GM18907 (cell line): Measurements from ENCODE around the gene IDI1.
"Not testable (repeated sequence)": the region's sequence is repeated elsewhere in the genome, so short reads cannot be mapped to it uniquely, and the experiment has no call there.

Experiments used
- ATAC-seq: cut with Tn5 transposase; IDR thresholded peaks from one replicate; pipeline ENCODE4 v1.9.1; 2021; ENCODE audit warnings: mild to moderate bottlenecking, moderate library complexity; ENCODE audit not compliant: unreplicated experiment

IDI1 gene

DNA sequence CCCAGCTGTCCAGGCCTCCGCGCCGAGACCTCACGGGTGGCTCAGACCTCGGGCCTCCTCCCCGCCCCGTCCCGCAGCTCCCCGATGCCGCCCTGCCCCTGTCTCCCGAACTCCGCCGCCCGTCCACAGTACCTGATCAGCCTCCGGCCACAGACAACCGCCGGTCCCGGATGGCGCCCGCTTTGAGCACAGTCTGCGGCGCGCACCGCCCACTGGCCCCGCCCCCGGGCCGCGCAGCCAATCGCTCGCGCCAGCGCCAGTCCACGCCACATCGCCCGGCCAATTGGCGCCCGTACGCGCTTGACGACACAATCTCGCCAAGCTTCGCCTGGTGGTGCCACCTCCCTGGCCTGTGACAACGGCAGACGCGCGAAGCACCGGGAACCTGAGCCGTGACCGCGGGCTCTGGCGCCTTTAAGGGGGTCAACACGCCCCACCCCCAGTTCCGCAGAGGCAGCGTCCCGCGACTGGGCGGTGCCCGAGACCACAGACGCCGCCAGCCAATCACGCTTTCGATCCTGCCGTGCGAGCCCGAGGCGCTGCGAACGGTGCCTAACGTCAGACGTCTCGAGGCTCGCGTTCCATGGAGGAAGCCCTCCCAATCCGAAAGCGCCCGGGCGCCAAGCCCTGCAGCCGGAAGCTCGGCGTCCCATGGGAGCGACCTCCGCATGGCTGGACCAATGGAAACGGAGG lies at the start of gene IDI1:
IDI1 (minus strand) TSS at position 388 of the 693 bp plus-strand sequence; CDS start at position 272, 116 bp downstream.
- peak; percentile 88 for ATAC-seq

DNA sequence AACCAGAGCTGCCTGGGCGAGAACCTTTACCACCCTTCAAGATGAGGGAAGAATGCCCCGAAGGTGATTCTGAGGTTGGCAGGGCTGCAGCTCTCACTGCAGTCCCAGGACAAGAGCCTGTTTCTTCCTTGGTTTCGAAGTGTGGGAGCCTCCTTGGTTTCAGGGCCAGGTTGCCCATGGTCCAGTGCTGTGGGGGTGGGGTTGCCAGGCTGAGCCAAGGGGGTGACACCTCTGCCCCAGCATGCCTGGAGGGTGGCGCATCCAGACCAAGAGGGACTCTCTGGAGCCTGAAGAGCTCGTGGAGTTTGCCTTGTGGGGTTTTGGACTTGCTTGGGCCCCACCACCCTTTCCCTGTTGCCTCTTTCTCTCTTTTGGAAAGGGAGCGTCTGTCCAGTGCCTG lies 48.5 kb upstream of the IDI1 start:
- ATAC-seq = no peak

DNA sequence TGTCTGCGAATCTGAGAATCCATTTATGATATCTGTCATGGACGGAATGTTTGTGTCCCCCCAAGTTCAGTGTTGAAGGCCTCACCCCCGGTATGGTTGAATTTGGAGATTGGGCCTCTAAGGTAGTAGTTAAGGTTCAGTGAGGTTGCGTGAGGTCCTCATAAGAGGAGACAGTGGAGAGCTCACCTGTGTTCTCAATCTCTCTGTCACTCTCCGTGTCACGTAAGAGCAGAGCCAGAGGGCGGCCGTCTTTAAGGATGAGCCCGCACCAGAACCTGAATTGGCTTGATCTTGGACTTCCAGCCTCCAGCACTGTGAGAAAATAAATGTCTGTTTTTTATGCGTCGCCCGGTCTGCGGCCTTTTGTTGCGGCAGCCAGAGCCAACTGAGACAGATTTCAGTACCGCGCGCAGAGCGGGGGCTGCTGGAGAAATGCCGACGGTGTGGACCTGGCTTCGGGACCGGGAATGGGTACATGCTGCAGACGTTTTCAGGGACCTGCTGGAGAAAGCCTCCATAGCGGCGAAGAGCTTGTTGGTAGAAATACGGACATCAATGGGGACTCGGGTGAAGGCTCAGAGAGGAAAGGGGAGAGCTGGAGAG lies 47.5 kb upstream of the IDI1 start:
- ATAC-seq = no peak

DNA sequence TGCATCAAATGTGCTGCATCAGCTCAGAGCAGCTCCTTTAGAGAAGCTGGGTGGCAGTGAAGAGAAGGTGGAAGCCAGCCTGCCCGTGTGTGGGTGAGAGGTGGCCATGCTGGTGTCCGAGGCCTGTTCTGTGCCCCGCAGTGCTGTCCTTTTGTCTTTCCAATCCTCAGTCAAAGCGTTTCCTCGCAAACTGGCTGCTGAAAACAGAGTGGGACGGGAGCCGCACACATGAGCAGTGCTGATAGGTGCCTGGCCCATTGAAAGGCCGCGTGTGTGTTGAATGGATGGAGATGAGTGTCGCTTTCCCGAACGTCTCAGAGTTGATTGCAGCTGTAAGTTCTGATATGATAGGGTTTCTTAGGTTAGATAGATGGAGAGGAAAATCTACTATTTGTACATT lies 46.6 kb upstream of the IDI1 start:
- no peak for ATAC-seq

DNA sequence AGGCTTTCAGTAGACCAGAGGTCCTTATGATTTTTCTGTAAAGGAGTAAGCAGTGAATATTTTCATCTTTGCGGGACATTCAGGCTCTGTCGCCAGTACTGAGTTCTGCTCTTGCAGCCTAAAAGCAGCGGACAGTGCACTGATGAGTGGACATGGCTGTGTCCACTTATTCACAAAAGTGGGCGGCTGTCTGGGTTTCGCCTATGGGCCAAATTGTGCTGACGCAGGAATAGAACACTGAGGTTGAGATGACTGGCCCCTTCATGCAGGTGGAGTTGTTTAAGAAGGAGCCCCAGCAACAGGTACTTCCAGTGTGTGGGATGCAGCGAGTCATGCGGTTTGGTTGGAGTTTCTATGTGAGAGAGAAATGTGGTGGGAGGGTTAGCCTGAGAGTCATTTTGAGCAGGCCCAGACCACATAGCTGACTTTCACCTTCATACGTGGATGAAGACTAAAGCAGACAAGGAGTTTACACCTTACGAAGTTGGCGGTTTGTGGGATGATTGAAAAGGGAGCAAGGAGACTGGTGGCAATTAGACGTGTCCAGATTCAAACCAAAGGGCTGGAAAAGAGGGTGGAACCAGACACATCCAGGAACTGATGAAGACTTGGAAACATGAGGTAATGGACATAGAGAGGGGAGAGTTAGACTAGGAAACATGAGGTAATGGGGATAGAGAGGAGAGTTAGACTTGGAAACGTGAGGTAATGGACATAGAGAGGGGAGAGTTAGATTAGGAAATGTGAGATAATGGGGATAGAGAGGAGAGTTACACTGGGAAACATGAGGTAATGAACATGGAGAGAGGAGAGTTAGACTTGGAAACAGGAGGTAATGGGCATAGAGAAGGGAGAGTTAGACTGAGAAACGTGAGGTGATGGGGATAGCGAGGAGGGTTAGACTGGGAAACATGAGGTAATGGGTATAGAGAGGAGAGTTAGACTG lies 45.5 kb upstream of the IDI1 start:
- no peak for ATAC-seq

DNA sequence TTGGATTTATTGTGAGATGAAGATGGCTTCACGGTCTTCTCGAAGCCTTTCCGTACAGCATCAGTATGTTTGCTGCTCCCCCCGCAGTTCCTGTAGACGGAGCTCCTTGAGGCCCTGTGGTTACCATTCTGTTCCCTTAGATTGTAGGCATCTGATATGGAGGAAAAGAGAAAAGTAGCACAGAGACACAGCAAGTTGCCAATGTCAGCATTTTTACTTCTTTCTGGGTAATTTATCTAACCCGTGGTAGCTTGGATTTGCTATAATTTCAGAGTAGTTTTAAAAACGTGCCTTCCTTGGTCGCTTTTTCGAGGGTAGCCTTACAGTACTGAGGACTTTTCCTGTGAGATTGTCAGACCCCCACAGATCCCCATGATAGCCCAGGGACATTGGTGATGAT lies 44.8 kb upstream of the IDI1 start:
- ATAC-seq = no peak

DNA sequence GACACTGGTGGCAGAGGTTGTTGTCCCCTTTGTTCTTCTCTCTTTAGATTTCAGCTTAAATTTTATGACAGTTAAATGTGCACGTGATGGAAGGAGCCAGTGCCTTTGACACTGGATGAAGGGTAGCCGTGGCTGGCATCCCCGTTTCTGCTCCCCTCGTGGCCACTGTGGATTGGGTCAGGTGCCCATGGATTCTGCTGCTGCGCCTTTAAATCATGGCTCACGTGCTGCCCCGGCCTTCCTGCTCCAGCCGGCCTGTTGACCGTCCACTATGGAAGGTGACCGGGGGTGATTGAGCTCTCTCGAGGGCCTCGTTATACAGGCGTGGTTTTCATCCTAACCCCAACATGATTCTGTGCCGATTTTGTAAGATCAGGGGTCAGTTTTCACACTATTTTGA lies 41.8 kb upstream of the IDI1 start:
- ATAC-seq = no peak

DNA sequence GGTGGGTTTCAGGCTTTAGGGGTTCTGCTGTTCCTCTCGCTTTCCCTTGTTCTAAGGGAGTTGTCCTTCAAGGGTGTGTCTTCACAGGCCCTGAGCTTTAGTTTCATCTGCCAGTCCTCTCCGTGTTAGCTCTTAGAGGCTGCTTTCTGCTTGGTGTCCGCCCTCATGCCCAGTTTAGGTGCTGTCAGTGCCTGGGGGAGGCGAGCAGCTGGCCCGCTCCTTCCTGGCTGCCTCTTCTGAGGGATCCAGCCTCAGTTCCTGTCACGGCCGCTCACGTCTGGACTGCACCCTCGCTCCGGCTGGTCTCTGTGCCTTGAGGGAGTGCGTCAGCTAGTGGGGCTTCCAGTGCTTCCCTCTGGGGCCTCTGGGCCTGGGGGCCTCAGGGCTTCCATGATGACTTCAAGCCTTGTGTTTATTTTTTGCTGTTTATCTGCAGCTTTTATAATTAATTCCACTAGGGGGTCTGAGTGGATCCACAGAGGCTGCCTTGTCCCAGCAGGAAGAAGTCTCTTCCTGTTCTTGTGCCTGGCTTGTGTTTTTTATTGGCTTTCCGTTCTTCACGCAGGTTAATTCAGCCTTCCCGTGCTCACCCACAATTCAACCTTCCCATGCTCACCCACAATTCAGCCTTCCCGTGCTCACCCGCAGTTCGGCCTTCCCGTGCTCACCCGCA lies 40.2 kb upstream of the IDI1 start:
- no peak for ATAC-seq

DNA sequence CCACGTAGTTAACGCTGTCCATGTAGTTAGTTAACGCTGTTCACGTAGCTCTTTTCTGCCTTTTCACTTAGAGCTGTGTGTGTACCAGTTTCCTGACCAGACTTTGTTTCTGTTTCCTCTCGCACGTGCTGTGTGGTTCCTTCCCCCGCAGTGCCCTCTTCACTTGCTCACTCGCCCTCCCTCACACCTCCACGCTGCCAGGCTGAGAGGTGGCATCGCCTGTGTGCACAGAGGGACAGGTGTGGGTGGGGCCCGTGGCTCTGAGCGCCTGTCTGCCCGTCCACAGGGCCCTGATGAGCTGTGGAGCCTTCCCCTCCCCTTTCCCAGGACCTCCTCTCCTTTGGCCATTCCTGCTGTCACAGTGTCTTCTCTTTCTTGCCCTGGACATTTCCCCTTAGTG lies 37.9 kb upstream of the IDI1 start:
- no peak for ATAC-seq

DNA sequence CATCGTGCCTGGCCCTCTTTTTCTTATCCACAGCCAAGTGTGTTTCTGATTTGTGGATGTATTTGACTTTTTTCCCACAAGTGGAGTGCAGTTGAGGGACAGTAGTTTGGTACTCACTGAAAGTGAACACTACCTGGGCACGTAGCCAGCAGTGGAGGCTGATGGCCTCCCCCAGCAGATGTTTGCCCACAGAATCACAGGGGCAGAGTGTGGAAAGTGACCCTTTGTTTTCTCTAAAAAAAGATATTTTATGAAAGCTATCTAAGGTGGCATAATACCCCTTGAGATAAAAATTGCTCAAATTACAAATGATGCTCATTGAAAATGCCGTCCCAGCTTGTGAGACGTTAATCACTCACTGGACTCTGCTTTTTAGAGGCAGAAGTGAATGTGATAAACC lies 36.3 kb upstream of the IDI1 start:
- no peak for ATAC-seq

DNA sequence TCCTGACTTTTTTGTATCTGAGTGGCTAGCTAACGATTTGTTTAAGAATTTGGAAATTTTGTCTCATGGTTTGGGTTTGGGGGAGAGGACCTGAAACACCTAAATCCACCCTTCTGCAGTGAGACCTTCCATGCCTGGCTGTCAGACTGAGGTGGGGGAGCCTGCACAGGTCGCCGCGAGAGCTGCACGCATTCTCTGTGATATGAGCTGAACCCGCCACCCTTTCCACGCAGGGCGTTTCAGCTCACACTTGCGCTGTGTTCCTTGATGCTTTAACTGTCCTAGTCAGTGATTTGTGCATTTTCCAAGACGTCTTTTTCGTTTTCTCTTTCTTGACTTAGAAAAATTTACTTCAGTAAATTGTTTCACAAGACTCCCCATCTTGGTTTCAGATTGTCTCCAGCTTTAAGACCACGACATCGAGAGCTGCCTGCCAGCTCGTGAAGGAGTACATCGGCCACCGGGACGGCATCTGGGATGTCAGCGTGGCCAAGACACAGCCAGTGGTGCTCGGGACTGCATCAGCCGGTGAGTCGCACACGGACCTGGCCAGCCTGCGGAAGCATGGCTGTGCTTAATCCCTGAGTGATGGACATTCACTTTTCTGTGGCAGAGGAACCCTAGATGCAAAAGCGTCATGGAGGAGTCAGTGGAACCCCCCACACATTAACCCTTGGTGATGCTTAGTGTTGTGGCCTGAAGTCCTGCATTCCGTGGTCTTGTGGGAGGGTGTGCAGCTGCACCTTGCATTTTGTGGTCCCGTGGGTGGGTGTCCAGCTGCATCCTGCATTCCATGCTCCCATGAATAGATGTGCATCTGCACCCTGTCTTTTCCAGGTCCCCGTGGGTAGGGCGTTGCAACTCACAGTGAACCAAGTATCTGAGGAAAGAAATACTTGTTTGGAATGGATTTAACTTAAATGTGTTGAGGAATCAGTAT lies 35.4 kb upstream of the IDI1 start:
- no peak for ATAC-seq

DNA sequence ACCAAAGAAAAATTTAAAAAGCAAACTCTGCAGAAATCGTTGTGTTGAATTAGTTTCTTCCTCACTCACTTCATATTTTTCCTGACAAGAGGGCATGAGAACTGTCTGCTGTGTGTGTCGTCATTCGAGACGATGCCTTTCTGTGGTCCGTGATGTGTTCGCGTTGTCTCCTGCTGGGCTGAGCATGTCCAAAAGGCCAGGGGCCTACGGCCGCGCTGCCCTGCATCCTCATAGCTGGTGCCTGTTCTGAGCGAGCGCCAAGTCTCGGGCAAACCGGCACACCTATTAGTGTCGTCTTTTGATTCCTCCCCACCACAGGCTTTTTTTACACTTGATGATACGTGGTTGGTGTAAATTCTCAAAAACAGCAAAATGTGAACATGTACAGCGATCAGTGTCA lies 34.7 kb upstream of the IDI1 start:
- ATAC-seq = no peak

DNA sequence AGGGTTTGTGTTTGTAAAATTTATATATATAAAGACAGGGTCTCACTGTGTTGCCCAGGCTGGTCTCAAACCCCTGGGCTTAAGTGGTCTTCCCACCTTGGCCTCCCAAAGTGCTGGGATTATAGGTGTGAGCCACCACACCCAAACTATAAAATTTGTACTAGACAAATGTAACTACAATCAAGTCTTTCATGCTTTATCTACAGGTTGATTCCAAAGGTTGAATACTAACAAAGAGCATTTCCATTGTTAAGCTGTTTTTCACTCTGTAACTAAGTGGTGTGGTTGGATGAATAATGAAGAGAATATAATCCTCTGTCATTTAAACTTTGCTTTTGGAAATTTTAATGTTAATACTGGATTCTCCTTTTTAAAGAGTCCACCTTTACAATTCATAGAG lies 29.7 kb upstream of the IDI1 start:
- ATAC-seq = no peak

DNA sequence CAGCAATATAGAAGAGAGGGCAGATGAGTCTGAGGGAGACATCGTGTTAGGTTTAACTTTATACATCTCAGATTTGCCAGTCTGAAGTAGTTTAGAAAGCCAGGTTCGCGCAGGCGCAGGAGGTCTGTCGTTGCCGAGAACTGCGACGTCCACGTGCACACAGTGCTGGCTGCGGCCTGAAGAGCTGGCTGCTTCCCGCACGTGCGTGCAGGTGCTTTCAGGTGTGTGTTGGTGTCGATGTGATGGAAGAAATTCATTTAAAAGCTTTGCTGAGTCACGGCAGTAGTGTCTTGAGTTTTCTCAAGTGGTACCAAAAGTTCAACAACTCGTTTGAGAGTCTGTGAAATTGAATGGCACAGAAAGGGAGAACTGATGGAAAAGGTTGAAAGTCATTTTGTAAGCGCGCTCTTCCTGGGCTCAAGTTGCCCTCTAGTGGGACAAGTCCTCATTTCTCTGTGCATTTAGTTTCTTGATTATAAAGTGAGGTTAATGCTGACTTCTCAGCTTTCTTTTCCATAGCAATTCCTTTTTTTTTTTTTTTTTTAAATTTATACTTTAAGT lies 25.9 kb upstream of the IDI1 start:
- ATAC-seq = no peak

DNA sequence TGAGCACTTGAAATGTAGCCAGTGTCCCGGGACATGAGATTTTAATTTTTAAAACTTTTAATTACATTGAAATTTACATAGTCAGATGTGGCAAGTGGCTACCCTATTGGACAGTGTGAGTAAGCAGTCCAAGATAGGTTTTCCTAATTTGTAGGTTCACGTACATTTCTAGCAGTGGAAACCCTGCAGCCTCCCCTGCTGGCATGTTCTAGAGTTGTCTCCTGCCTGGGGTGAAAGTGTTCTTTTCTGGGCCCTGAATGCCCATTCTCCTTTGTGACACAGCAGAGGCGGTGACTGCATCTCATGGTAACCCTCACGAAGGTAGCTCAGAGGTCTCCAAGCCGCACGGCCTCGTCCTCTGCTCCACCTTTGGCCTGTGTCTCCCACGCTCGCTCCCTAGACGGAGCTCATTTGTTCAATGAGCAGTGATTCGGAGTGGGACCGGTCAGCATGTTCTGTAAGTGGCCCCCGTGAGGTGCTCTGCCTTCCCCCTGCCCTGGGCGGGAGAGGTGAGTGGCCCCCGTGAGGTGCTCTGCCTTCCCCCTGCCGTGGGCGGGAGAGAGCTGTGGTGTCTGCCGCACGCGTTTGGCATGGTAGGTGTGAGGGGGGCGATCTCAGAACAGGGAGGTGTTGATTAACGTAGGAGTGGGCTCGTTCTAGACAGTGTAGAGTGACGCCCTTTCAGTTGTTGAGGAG lies 25.3 kb upstream of the IDI1 start:
- ATAC-seq = no peak

DNA sequence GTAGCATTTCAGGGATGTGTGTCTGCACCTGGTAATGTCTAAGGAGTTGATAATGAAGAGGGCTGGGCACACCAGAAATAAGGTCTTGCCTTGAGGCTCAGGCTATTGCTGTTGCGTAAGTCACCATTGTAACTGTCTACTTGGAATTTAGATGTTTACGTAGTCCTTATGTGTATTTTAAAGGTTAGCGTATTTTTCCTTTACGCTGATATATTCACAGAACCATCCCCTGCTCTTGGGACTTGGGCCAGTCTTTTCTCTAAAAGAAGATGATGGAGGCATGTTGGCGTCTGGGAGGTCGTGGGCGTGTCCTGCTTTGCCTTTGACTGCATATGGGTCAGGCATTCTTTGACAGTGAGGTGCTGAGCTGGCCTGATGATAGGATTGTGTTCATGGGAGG lies 22.0 kb upstream of the IDI1 start:
- no peak for ATAC-seq

DNA sequence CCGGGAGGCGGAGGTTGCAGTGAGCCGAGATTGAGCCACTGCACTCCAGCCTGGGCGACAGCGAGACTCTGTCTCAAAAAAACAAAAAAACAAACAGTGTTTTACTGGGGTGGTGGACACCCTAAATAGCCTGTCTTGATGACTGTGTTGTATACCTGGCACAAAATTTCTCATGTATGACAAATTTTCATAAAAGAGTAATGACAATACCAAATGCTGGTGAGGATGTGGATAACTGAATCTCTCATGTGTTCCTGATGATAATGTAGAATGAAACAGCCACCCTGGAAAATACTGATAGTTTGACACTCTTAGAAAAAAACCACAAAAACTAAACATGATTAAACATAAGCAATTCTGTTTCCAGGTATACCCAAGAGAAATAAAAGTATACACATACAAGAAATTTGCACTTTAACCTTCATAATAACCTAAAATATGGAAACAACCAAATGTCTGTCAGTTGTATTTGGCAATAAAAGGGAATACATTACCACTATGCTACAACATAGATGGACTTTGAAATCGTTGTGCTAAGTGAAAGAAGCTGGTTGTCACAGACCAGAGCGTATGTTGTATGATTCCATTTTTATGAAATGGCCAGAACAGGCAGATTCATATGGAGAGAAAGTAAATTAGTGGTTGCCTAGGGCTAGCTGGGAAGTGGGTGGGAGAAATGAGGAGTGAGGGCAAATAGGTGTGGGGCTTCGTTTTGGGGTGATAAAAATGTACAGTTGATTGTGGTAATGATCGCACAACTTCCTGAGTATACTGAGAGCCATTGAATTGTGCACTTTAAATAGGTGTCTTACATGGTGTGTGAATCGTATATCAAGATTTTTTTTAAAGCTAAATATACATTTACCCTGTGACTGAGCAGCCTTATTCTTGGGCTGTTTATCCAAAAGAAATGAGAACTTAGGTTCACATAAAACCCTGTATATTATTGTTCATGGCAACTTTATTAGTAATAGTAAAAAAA lies 19.8 kb upstream of the IDI1 start:
- no peak for ATAC-seq

DNA sequence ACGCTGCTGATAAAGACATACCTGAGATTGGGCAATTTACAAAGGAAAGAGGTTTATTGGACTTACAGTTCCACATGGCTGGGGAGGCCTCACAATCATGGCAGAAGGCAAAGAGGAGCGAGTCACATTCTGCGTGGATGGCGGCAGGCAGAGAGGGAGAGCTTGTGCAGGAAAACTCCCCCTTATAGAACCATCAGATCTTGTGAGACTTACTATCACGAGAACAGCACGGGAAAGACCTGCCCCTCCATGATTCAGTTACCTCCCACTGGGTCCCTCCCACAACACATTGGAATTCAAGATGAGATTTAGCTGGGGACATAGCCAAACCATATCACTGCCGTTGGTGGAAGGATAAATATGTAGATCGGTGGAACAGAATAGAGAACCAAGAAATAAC lies 17.8 kb upstream of the IDI1 start:
- not testable (repeated sequence) for ATAC-seq
